CD4-positive, alpha-beta T cell treated with Interleukin-6 for 4 hours (primary cell): ENCODE data around the gene HSD17B4.
"Not testable (repeated sequence)": the region's sequence is repeated elsewhere in the genome, so short reads cannot be mapped to it uniquely, and the experiment has no call there.

Experiments
- DNase-seq: peaks from one replicate; pipeline ENCODE4 v3.0.0-alpha.2; 2020; ENCODE audit warnings: mixed read lengths

HSD17B4 gene

GRCh38 chr5:119452373-119453039, at the start of gene HSD17B4:
TSS of gene HSD17B4 (plus strand) at chr5:119452497. CDS start at chr5:119452576, 79 bp downstream.
- DNase-seq: peak; percentile 81

DNA sequence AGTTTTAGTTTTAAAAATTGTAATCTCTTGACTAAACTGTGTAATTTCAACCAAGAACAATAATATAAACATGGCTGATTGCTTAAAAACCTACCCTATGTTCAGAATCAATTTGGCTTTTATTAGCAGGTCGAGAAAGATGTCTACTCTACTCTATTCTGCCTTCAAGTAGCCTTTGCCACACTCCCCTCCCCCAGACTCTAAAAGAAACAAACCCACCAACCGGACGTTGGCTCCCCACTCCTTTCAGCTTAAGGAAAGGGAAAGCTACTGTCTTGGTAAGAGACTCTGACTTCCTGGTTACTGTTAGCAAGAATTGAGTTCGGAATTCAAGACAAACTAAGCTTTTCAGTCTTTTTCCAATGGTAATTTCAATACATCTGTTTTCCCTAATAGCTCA, 49.7 kb upstream of the HSD17B4 start:
- DNase-seq: no peak

GRCh38 chr5:119404033-119404432, 48.3 kb upstream of the HSD17B4 start:
- no peak for DNase-seq

- no peak for DNase-seq
These were observed 46.9 kb upstream of the HSD17B4 start for GRCh38 chr5:119405419-119405818.

GRCh38 chr5:119406551-119407110, 45.7 kb upstream of the HSD17B4 start:
- DNase-seq: no peak

GRCh38 chr5:119409235-119409815, 43.0 kb upstream of the HSD17B4 start:
- peak; percentile 26 for DNase-seq

- DNase-seq: no peak
These were observed 41.7 kb upstream of the HSD17B4 start for GRCh38 chr5:119410448-119411159.

DNA sequence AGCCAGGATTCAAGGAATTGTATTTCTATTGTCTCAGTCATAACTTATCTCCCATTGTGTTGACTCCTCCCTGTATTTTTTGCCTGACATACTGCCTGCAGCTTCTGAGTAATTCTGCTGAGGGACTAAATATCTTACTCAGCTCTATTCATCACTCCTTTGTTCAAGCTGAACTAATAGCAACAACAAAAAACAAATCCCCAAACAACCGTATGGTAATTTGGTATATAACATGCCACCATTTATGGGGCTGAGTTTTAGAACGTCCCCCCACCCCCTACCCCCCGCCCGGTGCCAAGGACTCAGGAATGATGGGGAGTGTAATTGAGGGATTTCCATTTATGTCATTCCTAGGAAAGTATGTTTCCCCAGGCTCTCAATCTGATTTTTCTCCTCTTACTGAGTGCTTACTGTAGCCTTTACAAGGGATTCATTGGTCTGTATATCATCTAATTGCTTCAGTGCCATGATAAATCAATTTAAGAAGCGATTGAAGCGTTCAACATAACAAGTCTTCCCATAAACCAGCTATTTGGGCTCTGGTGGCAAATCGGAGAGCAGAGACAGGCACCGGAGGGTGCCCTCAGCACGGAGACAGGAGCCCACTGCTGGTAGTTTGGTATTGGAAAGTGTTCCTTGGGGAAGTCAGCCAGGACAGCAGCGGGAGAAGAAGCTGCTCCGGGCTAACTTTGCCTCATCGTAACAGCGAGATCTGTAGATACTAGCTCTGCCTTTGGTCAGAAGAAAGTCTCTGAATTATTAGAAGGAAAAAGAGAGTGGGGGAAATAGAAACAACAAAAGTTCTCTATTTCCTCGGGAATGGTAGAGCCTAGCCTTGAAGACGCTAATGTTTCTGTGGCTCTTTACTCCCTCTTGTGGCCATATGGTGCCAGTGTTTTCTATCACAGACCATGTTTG, 40.7 kb upstream of the HSD17B4 start:
- peak; percentile 70 for DNase-seq

DNA sequence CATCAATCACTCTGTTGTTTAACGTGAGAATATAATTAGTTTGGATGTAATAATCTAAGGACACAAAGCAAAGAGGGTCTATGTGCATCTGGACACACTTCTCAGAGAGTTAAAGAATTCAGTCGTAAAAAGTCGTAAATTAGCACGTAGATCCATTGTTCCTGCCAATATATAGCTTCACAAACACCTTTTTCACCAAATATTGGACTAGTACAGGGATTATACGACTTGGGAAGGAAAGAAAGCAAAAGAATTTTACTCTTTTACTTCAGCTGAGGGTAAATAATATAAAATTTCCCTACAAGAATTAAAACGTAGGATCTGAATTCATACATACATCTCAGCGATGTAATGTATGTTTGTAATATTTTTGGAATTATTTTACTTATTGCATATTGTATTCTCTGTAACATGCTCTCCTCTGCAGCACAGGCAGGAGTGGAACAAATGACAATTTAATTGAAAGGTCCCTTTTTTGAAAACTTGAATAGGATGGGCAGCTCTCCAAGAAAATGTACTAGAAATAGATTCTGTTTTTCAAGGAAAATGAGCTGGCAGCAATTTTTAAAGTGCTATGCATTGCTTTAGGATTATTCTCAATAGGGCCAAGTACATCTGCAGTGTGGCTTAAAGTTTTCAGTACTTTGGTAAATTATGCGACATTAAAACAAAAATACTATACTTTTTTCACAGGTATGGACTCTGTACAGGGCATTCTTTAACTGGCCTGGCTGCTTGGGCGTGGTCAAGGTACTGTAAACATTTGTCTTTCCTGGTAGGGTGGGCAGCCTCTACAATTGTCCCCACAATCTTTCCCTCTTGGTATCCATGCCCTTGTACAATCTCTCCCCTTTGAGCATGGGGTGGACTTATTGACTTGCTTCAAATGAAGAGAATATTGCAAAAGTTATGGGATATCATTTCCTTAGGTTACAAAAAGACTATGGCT, 39.7 kb upstream of the HSD17B4 start:
- no peak for DNase-seq

- not testable (repeated sequence) for DNase-seq
These were observed 38.1 kb upstream of the HSD17B4 start for GRCh38 chr5:119414124-119414734.

DNA sequence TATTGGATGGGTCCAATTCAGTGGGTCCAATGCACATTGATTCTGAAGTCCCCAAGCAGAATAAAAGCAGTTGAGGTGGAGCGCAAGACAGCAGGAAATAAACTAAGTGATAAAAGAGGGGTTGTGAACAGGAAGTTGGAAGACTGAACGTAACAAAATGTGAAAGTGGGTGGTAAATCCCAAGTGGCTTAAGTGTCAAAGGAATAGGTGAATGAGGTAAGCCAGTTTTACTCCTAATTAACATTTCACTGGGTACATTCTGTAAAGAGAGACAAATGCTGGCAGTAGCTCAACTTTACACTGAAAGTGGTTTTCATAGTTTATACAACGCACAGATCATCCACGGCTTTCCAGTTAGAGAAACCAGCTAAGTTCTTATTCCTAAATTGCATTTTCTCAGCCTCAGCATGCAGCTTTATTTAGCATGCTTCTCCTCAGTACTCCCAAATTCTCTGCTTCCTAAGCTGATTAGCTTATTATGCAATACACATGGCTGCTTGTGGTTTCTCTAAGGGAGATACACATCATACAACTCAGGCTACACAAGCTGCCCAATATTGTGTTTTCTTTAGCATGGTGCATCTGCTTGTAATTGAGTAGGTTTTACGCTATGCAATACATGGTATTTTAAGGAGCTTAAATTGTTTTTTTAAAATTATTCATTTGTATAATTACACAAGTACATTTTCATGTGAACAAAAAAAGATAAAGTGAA, 34.2 kb upstream of the HSD17B4 start:
- DNase-seq: no peak

- no peak for DNase-seq
These were observed 33.6 kb upstream of the HSD17B4 start for GRCh38 chr5:119418606-119419100.

DNA sequence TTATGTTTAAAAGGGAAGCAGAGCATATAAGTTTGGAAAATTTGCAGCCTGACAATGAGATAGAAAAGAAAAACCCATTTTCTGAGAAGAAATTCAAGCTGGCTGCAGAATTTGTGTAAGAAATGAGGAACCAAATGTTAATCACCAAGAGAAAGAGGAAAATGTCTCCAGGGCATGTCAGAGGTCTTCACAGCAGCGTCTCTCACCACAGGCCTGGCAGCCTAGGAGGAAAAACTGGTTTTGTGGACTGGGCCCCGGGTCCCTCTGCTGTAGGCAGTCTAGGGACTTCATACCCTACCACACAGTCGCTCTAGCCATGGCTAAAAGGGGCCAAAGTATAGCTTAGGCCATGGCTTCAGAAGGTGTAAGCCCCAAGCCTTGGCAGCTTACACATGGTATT, 32.1 kb upstream of the HSD17B4 start:
- DNase-seq: no peak

GRCh38 chr5:119426057-119426456, 26.2 kb upstream of the HSD17B4 start:
- DNase-seq: no peak

- DNase-seq: no peak
These were observed 25.2 kb upstream of the HSD17B4 start for GRCh38 chr5:119427060-119427459.

- not testable (repeated sequence) for DNase-seq
These were observed 24.7 kb upstream of the HSD17B4 start for GRCh38 chr5:119427596-119427995.

GRCh38 chr5:119428166-119428565, 24.1 kb upstream of the HSD17B4 start:
- not testable (repeated sequence) for DNase-seq

DNA sequence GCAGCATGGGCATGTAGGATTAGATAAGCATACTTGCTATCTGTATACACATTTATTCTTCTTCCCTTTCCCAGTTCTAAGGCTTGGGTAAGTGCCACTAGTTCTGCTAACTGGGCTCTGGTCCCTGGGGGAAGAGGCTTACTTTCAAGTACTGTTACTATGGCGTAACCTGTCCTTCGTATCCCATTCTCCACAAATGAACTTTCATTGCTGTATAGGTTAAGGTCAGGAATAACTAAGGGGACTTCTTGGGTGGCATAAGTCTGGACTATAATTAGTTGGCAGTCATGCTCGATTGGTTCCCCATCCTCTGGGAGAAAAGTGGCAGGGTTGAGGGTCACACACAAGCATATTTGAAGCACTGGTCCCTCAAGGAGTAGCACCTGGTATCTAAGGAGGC, 23.7 kb upstream of the HSD17B4 start:
- not testable (repeated sequence) for DNase-seq

GRCh38 chr5:119432674-119433237, 19.5 kb upstream of the HSD17B4 start:
- not testable (repeated sequence) for DNase-seq
